GM12801 (cell line): ENCODE results near the gene LRRC8E.

Experiments
- CTCF ChIP-seq: IDR thresholded peaks from one replicate; pipeline ENCODE4 v1.5.1; 2011; ENCODE audit warnings: control low read depth; ENCODE audit not compliant: insufficient read length; ENCODE audit errors: extremely low read depth

Gene LRRC8E

DNA sequence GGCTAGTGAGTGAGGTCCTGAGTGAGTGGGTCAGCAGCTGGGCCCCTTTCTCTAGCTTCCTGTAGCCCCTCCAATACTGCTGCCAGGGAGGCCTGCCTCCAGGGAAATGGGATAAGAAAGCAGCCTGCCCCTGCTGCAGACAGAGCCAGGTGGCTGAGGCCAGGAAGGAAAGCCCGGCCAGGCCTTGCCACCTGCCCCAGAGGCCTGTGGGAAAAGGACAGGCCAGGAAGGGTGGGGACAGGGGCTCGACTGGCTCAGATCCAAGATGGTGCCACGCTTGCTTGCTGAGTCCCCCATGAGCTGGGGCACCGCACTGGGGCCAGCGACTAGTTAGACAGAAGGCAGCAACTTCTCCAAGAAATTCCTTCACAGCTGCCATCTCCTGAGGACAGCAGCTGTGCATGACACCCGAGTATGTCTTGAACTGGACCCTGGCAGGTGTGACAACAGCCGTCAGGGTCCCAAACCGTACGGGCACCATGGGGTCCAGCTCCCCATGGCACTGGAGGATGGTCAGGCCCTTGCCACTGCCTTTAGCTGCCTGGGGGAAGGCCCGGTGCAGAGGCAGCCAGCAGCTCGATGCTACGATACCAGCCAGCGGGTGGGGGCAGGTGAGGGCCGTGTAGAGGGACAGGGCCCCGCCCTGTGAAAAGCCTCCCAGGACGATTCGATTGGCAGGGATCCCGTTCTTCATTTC lies 9.1 kb upstream of the LRRC8E start:
- no peak for TF ChIP-seq CTCF

GRCh38 chr19:7879836-7880235 lies 8.5 kb upstream of the LRRC8E start:
- no peak for TF ChIP-seq CTCF

DNA sequence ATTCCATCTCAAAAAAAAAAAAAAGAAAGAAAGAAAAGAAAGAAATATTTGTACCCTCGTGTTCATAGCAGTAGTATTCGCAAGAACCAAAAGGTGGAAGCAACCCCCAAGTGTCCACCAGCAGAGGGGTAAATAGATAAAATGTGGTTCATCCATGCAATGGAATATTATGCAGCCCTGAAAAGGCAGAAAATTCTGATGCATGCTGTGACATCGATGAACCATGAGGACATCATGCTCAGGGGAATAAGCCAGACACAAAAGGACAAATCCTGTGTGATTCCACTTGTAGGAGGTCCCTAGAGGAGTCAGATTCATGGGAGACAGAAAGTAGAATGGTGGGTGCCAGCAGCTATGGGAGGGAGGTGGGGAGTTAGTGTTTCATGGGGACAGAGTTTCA lies 6.4 kb upstream of the LRRC8E start:
- no peak for TF ChIP-seq CTCF

GRCh38 chr19:7883105-7883504 lies 5.2 kb upstream of the LRRC8E start:
- TF ChIP-seq CTCF = no peak

- TF ChIP-seq CTCF = no peak
Observed at GRCh38 chr19:7883796-7884570, 4.3 kb upstream of the LRRC8E start.

DNA sequence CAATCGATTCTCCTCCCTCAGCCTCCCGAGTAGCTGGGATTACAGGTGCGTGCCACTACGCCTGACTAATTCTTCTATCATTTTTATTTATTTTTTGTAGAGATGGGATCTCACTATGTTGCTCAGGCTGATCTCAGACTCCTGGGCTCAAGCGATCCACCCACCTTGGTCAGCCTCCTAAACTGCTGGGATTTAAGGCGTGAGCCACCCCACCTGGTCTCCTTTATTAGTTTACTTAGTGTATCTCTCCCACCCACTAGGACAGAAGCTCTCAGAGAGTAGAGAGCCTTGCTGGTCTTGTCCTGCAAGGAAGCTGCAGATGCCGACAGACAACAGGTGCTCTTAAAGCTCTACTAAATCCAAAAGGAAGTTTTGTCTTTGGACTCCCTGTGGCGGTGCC lies 2.5 kb upstream of the LRRC8E start:
- no peak for TF ChIP-seq CTCF

GRCh38 chr19:7887408-7888144 lies 734 bp upstream of the LRRC8E start:
- no peak for TF ChIP-seq CTCF
